GM20000 (cell line): ENCODE data around the gene KLHDC3.

ENCODE experiments used
- DNase-seq: peaks from one replicate; pipeline ENCODE4 v3.0.0; 2012; ENCODE audit warnings: low spot score
- CTCF ChIP-seq: IDR thresholded peaks from 2 replicates; pipeline ENCODE4 v1.5.1; 2012; ENCODE audit warnings: mild to moderate bottlenecking, control low read depth; ENCODE audit errors: extremely low read depth, missing control alignments

KLHDC3 gene

DNA sequence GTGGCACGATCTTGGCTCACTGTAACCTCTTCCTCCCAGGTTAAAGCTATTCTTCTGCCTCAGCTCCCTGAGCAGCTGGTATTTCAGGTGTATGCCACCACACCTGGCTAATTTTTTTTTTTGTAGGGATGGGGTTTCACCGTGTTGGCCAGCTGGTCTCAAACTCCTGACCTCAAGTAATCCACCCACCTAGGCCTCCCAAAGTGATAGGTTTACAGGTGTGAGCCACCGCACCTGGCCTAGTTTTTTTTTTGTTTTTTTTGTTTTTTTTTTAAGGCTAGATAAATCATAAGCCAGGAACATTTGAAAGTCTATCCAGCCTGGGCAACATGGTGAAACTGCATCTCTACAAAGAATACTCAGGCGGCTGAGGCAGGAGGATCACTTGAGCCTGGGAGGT lies 18.3 kb downstream of the KLHDC3 start:
- no peak for TF ChIP-seq CTCF
- no peak for DNase-seq

- no peak for TF ChIP-seq CTCF
- no peak for DNase-seq
These were observed 19.6 kb downstream of the KLHDC3 start for GRCh38 chr6:43033496-43034189.

DNA sequence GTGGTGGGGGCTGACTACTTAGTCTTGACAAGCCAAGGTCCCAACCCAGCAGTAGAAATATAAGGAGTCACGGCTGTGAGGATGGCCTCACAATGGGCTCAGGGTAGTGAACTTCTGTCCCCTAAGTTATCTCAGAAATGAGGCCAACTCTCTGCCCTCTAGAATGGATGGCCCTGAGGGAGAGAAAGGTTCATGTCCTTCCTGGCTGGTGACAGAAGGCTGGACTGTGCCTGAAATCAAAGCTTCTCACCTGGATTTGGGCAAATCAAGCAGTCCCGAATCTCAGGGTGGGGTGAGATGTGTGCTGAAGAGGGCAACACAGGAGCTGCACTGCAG lies 20.1 kb downstream of the KLHDC3 start:
- TF ChIP-seq CTCF: no peak
- DNase-seq: no peak

- DNase-seq: no peak
- TF ChIP-seq CTCF: no peak
These were observed 21.6 kb downstream of the KLHDC3 start for GRCh38 chr6:43035495-43036194.

GRCh38 chr6:43036712-43037111 lies 22.7 kb downstream of the KLHDC3 start:
- no peak for DNase-seq
- TF ChIP-seq CTCF: no peak

DNA sequence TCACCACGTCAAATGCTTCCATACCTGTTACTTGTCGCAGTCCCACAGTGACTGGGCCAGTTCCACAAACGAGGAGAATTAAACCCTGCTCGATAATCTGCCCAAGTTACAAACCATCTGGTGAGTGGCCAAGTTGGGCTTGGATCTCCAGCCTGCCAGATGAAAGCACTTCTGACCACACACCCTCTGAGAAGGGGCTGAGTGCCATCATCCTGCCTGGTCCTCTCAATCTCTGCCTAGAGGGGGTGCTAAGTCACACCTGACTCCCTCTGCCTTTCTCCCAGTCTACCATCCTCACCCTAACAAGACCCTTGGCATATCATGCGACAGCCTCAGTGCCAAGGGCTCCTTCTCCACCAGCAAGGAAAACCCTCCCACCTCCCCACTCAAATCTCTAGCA lies 23.1 kb downstream of the KLHDC3 start:
- TF ChIP-seq CTCF: no peak
- no peak for DNase-seq

- no peak for TF ChIP-seq CTCF
- no peak for DNase-seq
These were observed 23.7 kb downstream of the KLHDC3 start for GRCh38 chr6:43037706-43038105.
